NCI-H82 treated with DMSO at 0.1 percent for 48 hours (cell line): ENCODE data around the gene EIF5B.
"Not testable (repeated sequence)": the region's sequence is repeated elsewhere in the genome, so short reads cannot be mapped to it uniquely, and the experiment has no call there.

Source experiments
- DNase-seq: peaks from one replicate; lab custom pipeline; 2025; ENCODE audit not compliant: unreplicated experiment; lab: John Stamatoyannopoulos, UW

EIF5B gene

DNA sequence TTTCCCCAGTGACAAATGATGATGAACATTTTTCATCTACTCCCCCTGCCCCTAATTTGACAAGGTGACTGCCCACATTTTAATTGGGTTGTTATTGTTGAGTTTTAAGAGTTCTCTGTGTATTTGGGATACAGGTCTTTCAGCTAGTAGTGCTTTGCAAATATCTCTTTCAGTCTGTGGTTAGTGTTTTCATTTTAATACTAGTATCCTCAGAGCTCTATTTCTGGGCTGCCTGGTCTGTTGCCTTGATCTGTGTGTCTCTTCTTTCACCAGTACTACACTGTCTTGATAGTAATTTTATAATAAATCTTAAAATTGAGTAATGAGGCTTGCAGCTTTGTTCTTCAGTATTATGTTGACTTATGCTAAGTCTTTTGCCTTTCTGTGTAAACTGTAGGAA is 19.7 kb downstream of the EIF5B start:
- DNase-seq: no peak

DNA sequence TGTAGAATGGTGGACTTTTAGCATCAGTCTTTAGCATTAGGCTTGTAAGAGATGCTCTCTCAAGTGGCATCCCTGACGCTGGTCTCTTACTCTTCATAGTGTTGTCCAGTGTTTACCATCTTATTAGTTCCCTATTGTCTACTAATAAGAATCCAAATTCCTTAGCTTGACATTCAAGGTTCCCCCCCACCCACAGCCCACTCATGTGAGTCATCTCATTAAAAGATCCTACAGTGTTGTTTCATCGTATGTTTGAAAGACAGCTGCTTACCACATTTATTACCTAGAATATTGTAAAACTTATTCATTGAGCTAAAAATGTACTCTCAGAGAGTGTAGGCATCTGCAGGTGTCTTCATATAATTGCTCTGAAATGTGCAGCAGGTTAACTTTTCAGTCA is 28.5 kb downstream of the EIF5B start:
- DNase-seq: no peak

DNA sequence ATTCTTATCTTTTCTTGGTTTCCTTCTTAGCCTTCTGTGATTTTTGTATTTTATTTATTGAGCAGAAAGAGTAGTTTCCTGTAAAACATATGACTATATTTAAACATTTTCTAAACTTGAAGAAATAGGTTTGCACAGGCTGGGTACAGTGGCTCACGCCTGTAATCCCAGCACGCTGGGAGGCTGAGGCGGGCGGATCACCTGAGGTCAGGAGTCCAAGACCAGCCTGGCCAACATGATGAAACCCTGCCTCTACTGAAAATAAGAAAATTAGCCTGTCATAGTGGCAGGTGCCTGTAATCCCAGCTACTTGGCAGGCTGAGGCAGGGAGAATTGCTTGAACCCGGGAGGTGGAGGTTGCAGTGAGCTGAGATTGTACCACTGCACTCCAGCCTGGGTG is 31.7 kb downstream of the EIF5B start:
- DNase-seq: not testable (repeated sequence)

DNA sequence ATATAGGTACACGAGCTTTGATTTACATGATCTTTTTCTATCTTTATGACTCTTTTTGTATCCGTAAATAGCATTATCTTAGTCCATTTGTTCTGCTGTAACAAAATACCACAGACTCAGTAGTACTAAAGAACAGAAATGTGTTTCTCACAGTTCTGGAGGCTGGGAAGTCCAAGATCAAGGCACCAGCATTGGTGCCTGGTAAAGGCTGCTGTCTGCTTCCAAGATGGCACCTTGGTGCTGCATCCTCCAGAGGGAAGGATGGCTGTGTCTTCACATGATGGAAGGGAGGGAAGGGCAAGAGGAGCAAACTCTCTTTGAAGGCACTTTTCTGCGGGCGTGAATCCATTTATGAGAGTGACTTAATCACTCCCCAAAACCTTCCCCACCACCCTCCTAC is 36.0 kb downstream of the EIF5B start:
- no peak for DNase-seq

DNA sequence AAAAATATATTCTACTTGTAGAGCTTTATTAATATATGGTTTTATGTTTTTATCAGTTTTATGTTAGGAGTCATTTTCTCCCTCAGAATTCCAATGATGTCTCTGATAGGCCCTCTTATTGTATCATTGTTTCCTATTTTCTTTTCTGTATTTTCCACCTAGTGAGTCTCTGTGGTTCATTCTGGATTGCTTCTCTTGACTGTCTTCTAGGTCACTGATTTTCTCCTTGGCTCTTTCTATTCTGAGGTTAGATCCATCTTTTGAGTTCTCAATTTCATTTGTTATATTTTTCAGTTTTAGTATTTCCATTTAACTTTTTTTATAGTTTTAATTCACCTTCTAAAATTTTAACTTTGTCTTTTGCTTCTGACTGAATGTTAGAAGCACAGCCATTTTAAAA is 37.6 kb downstream of the EIF5B start:
- no peak for DNase-seq

DNA sequence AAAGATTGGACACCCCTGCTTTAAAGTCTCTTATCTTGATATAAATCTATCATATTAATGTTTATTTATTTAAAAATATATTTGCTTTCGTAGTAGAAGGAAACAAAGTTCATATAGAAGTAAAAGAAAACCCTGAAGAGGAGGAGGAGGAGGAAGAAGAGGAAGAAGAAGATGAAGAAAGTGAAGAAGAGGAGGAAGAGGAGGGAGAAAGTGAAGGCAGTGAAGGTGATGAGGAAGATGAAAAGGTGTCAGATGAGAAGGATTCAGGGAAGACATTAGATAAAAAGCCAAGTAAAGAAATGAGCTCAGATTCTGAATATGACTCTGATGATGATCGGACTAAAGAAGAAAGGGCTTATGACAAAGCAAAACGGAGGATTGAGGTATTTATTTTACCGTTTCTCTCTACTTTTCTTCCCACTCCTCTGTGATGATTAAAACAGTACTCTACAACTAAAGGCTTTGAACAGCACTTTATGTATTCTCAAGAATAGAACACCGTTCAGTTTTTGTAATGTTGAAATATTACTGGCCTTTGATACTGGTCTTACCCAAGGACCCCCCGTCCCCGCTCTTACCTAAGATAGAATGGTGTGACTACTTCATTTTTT is 39.2 kb downstream of the EIF5B start:
- DNase-seq: no peak

DNA sequence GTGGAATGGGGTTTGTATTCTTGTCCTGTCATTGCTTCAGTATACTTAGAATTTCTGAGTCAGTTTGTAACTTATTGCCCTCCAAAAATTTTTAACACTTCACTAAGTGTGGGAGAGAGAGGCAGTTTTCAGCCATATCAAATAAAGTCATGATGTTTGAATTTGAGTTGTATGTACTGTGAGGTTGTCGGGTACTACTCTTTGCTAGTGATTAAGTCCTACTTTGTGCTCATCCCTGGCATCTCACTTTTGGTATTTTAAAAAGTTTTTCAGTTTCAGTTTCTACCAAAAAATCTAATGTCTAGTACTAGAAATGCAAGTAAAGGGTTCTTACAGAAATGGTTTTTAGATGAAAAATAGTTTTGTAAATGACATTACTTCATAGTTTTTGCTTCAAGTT is 40.7 kb downstream of the EIF5B start:
- no peak for DNase-seq

DNA sequence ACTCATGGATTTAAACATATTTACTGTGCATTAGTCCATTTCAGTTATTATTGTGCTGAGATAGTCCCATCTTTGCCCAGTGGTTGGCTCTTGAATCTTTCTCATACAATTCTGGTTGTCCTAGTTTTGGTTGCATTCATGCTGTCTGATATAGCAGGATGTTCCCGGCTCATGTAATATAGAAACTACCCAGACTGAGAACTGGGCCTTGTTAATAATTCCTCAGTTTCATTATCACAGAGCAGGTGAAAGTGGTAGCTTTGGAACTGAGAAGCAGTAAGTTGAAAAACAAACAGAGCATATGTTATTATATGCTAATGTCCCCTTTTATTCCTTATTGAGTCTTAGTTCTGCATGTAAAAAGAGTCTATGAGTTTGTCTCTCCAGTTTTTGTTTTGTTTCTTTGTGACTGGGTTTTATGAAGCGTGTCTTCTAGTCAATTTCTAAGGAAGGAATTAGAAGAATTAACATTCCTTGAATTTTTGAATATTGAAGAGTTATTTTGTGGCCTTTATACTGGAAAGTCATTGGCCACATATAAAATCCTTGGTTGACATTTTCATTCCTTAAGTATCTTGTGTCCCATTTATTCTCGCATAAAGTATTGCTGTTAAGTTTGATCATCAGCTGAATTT is 43.3 kb downstream of the EIF5B start:
- DNase-seq: no peak

DNA sequence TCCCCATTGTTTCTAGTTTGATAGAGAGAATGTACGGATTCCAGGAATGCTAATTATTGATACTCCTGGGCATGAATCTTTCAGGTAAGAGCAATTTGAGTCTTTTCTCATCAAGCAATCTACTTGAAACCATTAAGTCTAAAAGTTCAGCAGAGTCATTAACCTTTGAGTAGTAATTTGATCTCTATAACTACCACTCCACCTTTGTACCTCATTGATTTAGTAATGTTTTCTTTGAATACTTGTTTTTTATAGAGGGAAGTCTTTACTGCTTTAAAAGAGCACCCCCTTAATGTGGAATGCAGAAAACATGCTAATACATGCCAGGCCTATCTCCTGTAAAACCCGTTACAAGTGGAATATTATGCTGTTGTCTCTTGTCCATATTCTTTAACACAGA is 45.0 kb downstream of the EIF5B start:
- DNase-seq: no peak

DNA sequence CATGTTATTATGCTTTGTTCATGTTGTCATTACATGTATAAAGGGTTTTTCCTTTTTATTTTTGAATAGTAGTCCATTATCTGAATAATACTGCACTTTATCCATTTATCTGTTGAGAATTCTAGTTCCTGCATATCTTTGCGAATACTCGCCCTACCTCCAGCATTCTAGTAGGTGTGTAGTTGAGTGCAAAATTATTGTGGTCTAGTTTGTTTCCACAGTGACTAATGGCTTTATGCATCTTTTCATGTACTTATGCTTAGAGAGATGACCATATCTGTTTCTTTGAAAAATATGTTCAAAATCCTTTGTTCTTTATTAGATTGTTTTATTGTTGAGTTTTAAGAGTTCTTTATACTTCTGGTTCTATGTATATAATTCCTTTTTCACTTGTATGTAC is 48.8 kb downstream of the EIF5B start:
- DNase-seq: no peak

DNA sequence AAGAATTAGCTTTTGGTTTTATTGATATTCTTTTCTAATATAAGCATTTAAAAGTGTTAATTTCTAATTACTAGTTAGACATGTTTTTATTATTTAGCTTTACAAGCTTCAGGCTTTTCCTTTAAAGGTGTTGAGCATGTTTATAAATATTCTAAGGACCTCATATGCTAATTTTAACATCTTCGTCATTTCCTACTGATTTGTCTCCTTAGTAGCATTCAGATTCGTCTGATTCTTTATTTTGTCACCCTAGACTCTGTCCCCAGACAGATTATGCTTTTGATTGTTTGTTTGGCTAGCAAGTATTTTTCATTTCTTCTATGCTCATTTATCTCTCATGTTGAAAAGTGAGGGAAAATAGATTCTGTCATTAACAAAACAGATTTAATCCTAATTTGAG is 51.7 kb downstream of the EIF5B start:
- DNase-seq: no peak

DNA sequence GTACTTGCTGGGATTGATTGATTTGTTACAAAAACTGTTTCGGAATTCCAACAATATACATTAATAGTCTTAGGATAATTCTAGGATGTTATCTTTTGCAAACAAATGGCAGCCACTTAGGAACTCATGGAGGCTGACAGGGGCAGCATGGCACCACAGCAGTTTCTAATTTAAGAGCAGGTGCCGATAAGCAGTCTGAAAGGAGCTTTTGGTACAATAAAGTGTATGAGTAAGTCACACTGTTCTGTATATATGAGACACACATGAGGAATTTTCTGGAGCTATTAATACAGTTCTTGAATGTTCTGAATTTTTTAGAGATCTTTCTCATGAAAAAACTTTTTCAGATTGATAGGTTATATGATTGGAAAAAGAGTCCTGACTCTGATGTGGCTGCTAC is 52.2 kb downstream of the EIF5B start:
- DNase-seq: no peak

DNA sequence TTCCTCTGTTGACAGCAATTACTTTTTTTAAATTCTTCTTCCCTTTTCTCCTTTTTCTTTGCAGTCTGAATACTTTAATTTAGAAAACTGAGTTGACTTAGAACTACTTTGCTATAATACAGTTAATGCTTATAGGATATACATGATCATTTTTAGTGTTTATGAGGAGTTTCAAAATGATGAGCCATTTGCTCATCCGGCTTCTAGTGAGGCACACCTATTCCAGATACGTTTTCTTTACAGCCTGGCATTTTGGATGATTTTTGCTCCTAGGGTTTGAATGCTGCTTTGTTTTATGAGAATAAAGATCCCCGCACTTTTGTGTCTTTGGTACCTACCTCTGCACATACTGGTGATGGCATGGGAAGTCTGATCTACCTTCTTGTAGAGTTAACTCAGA is 52.8 kb downstream of the EIF5B start:
- DNase-seq: no peak

DNA sequence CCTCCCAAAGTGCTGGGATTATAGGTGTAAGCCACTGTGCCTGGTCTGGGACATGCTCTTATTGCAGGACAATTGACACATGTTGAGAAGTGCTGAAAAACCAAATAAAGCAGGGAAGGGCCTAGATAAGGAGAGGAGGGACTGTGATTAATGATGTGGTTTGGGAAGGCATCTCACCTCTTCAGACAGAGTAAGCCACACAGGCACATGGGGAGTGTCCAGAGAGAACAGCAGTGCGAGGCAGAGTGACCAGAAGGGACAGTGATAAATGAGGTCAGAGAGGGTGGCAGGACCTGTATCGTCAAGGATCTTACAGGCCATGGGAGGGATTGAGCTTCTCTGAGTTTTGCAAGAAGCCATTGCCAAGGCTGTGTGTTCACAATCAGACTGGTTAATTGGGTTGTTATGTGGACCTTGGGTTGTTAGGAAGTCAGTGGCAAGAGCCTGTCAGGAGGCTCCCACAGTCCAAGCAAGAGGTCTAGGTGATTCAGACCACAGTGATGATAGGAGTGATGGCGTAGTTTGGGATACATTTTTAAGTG is 58.5 kb downstream of the EIF5B start:
- DNase-seq: no peak

DNA sequence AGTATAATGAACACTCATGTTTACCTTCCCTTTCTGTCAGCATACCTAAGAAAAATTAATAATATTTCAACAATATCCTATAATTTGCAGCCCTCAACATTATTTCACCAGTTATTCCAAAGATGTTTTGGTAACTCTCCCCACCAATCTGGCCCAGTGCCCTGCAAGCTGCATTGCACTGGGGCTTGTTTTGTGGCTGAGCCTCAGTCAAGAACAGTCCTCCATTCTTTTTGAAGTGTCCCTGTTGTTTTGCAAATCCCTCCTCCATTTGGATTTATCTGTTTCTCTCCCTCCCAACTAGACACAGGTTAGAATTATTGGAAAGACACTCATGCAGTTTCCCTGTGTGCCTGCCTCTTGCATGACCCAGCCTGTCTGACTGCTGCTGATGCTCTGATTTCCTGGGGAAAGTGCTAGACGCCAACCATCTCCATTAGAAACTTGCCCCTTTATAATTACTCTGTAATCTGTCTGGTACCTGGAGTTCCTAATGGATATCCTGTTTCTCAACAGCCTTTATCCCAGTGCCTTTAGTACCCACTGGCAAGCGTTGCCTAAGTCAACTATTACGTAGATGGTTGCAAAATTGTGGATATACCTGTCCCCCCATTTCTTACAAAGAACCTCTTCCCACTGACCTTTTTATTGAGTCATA is 60.2 kb downstream of the EIF5B start:
- DNase-seq: no peak

DNA sequence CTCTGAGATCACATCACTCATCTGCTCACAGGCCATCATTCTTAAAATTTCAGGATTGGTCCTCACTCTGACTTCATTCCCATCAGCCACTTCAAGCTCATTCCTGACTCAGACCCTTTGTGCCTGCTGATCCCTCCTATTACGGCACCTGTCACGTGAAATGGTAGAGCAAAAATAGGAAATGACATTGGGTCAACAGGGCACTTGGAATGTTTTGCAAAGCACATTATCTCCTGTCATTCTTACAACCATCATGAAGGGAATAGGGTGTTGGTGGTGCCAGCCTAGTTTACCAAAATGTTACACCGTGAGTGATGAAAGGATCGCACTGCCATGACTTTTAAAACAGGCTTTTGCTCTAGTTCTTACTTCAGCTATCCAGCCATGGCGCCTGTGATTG is 61.1 kb downstream of the EIF5B start:
- DNase-seq: no peak

DNA sequence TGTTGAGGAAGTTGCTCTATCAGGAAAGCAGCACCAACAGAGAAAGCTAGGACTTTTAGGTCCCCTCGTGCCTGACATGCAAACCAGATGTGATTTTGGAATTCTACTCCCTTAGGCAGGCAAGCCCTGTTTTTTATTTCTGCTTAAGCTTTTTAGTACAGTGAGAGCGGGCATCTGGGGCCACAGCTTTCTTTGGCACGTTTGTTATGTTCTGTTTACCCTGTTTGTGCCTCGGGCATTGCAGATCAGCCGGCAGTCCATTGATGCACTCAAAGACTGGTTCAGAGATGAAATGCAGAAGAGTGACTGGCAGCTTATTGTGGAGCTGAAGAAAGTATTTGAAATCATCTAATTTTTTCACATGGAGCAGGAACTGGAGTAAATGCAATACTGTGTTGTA is 61.9 kb downstream of the EIF5B start:
- DNase-seq: no peak

DNA sequence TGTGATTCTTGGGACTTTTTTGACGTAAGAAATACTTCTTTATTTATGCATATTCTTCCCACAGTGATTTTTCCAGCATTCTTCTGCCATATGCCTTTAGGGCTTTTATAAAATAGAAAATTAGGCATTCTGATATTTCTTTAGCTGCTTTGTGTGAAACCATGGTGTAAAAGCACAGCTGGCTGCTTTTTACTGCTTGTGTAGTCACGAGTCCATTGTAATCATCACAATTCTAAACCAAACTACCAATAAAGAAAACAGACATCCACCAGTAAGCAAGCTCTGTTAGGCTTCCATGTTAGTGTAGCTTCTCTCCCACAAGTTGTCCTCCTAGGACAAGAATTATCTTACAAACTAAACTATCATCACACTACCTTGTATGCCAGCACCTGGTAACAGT is 62.6 kb downstream of the EIF5B start:
- no peak for DNase-seq

DNA sequence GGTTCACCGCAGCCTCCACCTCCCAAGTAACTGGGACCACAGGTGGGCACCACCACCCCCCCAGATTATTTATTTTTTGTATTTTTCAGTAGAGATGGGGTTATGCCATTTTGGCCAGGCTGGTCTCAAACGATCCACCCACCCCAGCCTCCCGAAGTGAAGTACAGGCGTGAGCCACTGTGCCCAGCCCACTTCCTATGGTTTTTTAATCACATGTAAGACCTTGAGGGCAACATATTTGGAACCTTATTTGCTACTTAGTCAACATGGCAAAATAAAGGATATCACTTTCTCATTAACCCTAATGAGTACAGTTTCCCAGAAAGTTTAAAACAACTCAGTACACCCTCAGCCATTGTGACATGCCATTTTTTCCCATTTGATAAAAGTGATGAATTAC is 64.7 kb downstream of the EIF5B start:
- no peak for DNase-seq

DNA sequence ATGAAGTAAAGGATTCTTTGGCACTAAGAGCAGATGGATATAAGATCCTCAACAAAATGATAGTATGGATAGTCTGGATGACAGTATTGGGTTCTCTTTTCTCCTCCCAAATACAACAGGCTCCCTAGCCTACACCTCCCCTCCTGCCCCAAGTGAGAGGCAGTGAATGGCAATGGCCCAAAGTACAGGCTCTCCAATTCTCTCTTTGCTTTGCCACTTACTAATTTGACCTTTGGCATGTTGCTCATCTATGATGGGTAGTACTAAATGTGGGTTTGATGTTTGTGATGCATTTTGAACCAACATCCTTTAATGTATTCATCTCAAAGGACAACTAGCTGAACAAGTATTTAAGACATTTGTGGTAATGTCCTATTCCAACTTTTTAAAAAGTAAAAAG is 65.9 kb downstream of the EIF5B start:
- no peak for DNase-seq

DNA sequence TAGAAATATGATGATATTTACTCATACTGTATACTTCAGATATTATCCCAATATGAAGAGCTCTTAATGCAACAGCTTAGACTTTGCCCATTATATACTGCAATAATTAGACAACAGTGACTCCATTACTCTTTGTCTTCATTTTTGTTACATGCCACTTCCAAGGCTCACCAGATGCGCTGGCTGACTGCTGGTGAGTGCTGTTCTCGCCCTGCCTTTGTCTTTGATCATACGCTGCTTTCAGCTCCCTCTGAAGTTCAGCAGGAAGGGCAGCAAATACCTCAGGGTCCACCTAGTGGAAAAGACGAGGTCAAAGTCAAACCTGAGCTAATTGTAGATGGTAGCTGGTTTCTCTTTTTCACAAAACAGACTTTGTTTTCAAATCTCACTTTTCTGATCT is 66.3 kb downstream of the EIF5B start:
- DNase-seq: no peak

DNA sequence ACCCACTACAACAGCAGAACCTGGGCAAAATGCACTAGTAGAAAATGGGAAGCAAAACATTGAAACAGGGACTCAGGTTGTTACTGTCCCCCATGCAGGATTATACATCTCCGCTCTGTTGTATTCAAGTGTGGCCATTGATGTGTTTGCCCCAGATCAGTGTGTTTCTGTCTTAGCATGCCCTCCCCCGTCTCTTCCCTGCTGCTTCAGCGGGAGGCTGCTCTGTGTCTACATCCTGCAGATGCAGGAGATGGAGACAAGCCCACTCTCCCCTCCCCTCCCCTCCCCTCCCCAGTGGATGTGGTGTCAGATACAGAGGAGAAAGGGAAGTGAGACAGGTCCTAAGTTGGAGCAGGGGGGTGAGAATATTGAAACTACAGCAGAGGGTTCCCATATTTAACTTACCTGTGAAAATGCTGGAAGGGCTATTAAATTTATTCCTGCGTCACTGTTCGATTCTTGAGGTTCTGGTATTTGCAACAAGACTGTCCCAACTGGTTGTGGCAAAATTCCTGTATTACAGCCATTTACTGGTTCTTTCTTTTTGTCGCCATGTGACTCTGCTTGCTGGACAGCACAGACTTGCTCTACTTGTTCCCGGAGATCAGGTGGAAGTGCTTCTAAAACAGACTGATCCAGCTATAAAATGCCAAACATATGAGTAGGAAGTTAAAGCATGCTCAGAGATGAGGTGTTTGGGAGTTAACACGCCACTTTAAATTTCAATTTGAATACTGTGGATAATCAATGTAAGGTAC is 67.0 kb downstream of the EIF5B start:
- DNase-seq: no peak
